Activated CD4-positive, alpha-beta memory T cell treated with anti-CD3 and anti-CD28 coated beads, Interleukin-2, amount 10 ng/mL, durations not matched to agents 7 days and 5 days (primary cell): ENCODE measurements around the gene FSIP1. TPM values are rescaled to one million over a fixed set of nuclear protein-coding genes. Genes with fewer than 3 reads are reported as not detected.

Experiments used
- CTCF ChIA-PET: fragments of 350-600 bp; sonication (Branson Sonifier 250); formaldehyde crosslinking; loops from one replicate; lab custom pipeline; 2021; ENCODE audit warnings: antibody characterized with exemption, inconsistent platforms; lab: Charles Lee
- POLR2A ChIA-PET: fragments of 350-600 bp; sonication (Branson Sonifier 250); formaldehyde crosslinking; loops from one replicate; lab custom pipeline; 2021; ENCODE audit warnings: antibody characterized with exemption; lab: Charles Lee
- DNase-seq: peaks from one replicate; pipeline ENCODE4 v3.0.0-alpha.2; 2020
- H3K27ac Mint-ChIP-seq: one replicate; pipeline ENCODE4 v1.8.0; 2021; ENCODE audit warnings: mild to moderate bottlenecking, mixed read lengths
- H3K27me3 Mint-ChIP-seq: one replicate; pipeline ENCODE4 v1.8.0; 2021; ENCODE audit warnings: mixed read lengths
- H3K36me3 Mint-ChIP-seq: one replicate; pipeline ENCODE4 v1.8.0; 2021; ENCODE audit warnings: low read depth, mixed read lengths
- H3K4me1 Mint-ChIP-seq: one replicate; pipeline ENCODE4 v1.8.0; 2021; ENCODE audit warnings: mixed read lengths
- H3K4me3 Mint-ChIP-seq: one replicate; pipeline ENCODE4 v1.8.0; 2021; ENCODE audit warnings: mild to moderate bottlenecking, mixed read lengths
- H3K9me3 Mint-ChIP-seq: one replicate; pipeline ENCODE4 v1.8.0; 2021; ENCODE audit warnings: mixed read lengths
- total RNA-seq, 2 experiments: library from RNA; stranded (reverse); gene quantifications; one replicate each; pipeline ENCODE4 v1.2.3, GENCODE V29; 2021

FSIP1 gene
- total RNA-seq, 2 experiments from 2014 or later, result 0.58 to 0.88 TPM

GRCh38 chr15:39661776-39662175 is 120.9 kb downstream of the FSIP1 start:
- H3K4me3 Mint-ChIP-seq, result no peak overlapping the region
- H3K4me1 Mint-ChIP-seq, result no peaks in the 10 kb centered on the region
- H3K27ac Mint-ChIP-seq, result no peak overlapping the region
- H3K27me3 Mint-ChIP-seq, result peaks cover 10% of the 10 kb centered on the region
- ChIA-PET POLR2A (no interaction called here), CTCF (no interaction called here)
- no peaks in the 10 kb centered on the region for H3K9me3 Mint-ChIP-seq
- DNase-seq, result no peak
- no peaks in the 10 kb centered on the region for H3K36me3 Mint-ChIP-seq

- no peak overlapping the region for H3K4me3 Mint-ChIP-seq
- peaks cover 2% of the 10 kb centered on the region for H3K27me3 Mint-ChIP-seq
- DNase-seq, result no peak
- H3K27ac Mint-ChIP-seq, result no peak overlapping the region
- H3K9me3 Mint-ChIP-seq, result no peaks in the 10 kb centered on the region
- ChIA-PET CTCF (interaction anchor here (1.0 kb wide), 1 partner anchor 26 kb away, joined by 3 read pairs; no protein-coding TSS in a partner anchor), POLR2A (no interaction called here)
- no peaks in the 10 kb centered on the region for H3K4me1 Mint-ChIP-seq
- no peaks in the 10 kb centered on the region for H3K36me3 Mint-ChIP-seq
These were observed 123.9 kb downstream of the FSIP1 start for GRCh38 chr15:39658740-39659139.

GRCh38 chr15:39657668-39658067 is 125.0 kb downstream of the FSIP1 start:
- H3K4me1 Mint-ChIP-seq, result no peaks in the 10 kb centered on the region
- no peaks in the 10 kb centered on the region for H3K9me3 Mint-ChIP-seq
- no peaks in the 10 kb centered on the region for H3K27me3 Mint-ChIP-seq
- H3K27ac Mint-ChIP-seq, result no peak overlapping the region
- ChIA-PET POLR2A (no interaction called here), CTCF (interaction anchor here (0.7 to 1.1 kb wide), 3 partner anchors 11 to 367 kb away, joined by 3 to 4 read pairs (median 3); no protein-coding TSS in a partner anchor)
- H3K4me3 Mint-ChIP-seq, result no peak overlapping the region
- no peak for DNase-seq
- H3K36me3 Mint-ChIP-seq, result no peaks in the 10 kb centered on the region

- ChIA-PET CTCF (no interaction called here), POLR2A (no interaction called here)
- Mint-ChIP-seq H3K27me3 (peaks cover 1% of the 10 kb centered on the region), H3K36me3 (no peaks in the 10 kb centered on the region), H3K9me3 (no peaks in the 10 kb centered on the region), H3K4me1 (no peaks in the 10 kb centered on the region), H3K4me3 (no peak overlapping the region), H3K27ac (no peak overlapping the region)
- no peak for DNase-seq
These were observed 125.5 kb downstream of the FSIP1 start for GRCh38 chr15:39657181-39657580.

GRCh38 chr15:39654304-39654703 is 128.3 kb downstream of the FSIP1 start:
- POLR2A ChIA-PET, result no interaction called here
- Mint-ChIP-seq H3K36me3 (no peaks in the 10 kb centered on the region), H3K27me3 (peaks cover 9% of the 10 kb centered on the region), H3K9me3 (no peaks in the 10 kb centered on the region), H3K27ac (no peak overlapping the region), H3K4me3 (no peak overlapping the region), H3K4me1 (no peaks in the 10 kb centered on the region)
- CTCF ChIA-PET, result no interaction called here
- DNase-seq, result no peak

GRCh38 chr15:39651881-39652280 is 130.8 kb downstream of the FSIP1 start:
- H3K27me3 Mint-ChIP-seq, result peaks cover 9% of the 10 kb centered on the region
- H3K9me3 Mint-ChIP-seq, result no peaks in the 10 kb centered on the region
- no peaks in the 10 kb centered on the region for H3K4me1 Mint-ChIP-seq
- ChIA-PET POLR2A (interaction anchor here (1.6 kb wide), 1 partner anchor 15 kb away, joined by 3 read pairs; no protein-coding TSS in a partner anchor), CTCF (no interaction called here)
- no peak overlapping the region for H3K4me3 Mint-ChIP-seq
- H3K36me3 Mint-ChIP-seq, result no peaks in the 10 kb centered on the region
- no peak overlapping the region for H3K27ac Mint-ChIP-seq
- no peak for DNase-seq

- no peak for DNase-seq
- H3K36me3 Mint-ChIP-seq, result no peaks in the 10 kb centered on the region
- H3K4me3 Mint-ChIP-seq, result no peak overlapping the region
- H3K27ac Mint-ChIP-seq, result no peak overlapping the region
- ChIA-PET CTCF (interaction anchor here (0.6 kb wide), 1 partner anchor 12 kb away, joined by 4 read pairs; no protein-coding TSS in a partner anchor), POLR2A (interaction anchor here (1.6 kb wide), 1 partner anchor 16 kb away, joined by 3 read pairs; no protein-coding TSS in a partner anchor)
- no peaks in the 10 kb centered on the region for H3K4me1 Mint-ChIP-seq
- H3K27me3 Mint-ChIP-seq, result peaks cover 9% of the 10 kb centered on the region
- no peaks in the 10 kb centered on the region for H3K9me3 Mint-ChIP-seq
These were observed 131.3 kb downstream of the FSIP1 start for GRCh38 chr15:39651295-39651694.

GRCh38 chr15:39649757-39650156 is 132.9 kb downstream of the FSIP1 start:
- CTCF ChIA-PET, result interaction anchor here (1.2 to 1.6 kb wide), 3 partner anchors 11 to 106 kb away, joined by 3 read pairs; no protein-coding TSS in a partner anchor
- Mint-ChIP-seq H3K4me1 (no peaks in the 10 kb centered on the region), H3K36me3 (no peaks in the 10 kb centered on the region), H3K9me3 (no peaks in the 10 kb centered on the region), H3K27me3 (peaks cover 9% of the 10 kb centered on the region), H3K27ac (no peak overlapping the region), H3K4me3 (no peak overlapping the region)
- POLR2A ChIA-PET, result interaction anchor here (2.4 kb wide), 1 partner anchor 21 kb away, joined by 7 read pairs; no protein-coding TSS in a partner anchor
- no peak for DNase-seq

GRCh38 chr15:39646425-39646824 is 136.2 kb downstream of the FSIP1 start:
- POLR2A ChIA-PET, result no interaction called here
- H3K4me1 Mint-ChIP-seq, result peaks cover 16% of the 10 kb centered on the region
- no peak for DNase-seq
- H3K27me3 Mint-ChIP-seq, result peaks cover 8% of the 10 kb centered on the region
- H3K4me3 Mint-ChIP-seq, result no peak overlapping the region
- CTCF ChIA-PET, result no interaction called here
- no peak overlapping the region for H3K27ac Mint-ChIP-seq
- H3K36me3 Mint-ChIP-seq, result no peaks in the 10 kb centered on the region
- no peaks in the 10 kb centered on the region for H3K9me3 Mint-ChIP-seq

- Mint-ChIP-seq H3K27ac (no peak overlapping the region), H3K36me3 (no peaks in the 10 kb centered on the region), H3K4me3 (no peak overlapping the region), H3K9me3 (no peaks in the 10 kb centered on the region), H3K27me3 (peaks cover 8% of the 10 kb centered on the region), H3K4me1 (peaks cover 19% of the 10 kb centered on the region)
- POLR2A ChIA-PET, result no interaction called here
- DNase-seq, result no peak
- CTCF ChIA-PET, result interaction anchor here (1.4 kb wide), 1 partner anchor 17 kb away, joined by 4 read pairs; no protein-coding TSS in a partner anchor
These were observed 136.7 kb downstream of the FSIP1 start for GRCh38 chr15:39645976-39646257.

- H3K27me3 Mint-ChIP-seq, result peaks cover 6% of the 10 kb centered on the region
- H3K4me1 Mint-ChIP-seq, result peaks cover 19% of the 10 kb centered on the region
- no peaks in the 10 kb centered on the region for H3K36me3 Mint-ChIP-seq
- no peaks in the 10 kb centered on the region for H3K9me3 Mint-ChIP-seq
- H3K4me3 Mint-ChIP-seq, result no peak overlapping the region
- no peak overlapping the region for H3K27ac Mint-ChIP-seq
- no peak for DNase-seq
- CTCF ChIA-PET, result interaction anchor here (1.2 to 1.4 kb wide), 2 partner anchors 16 to 111 kb away, joined by 4 read pairs; no protein-coding TSS in a partner anchor
- POLR2A ChIA-PET, result no interaction called here
These were observed 137.3 kb downstream of the FSIP1 start for GRCh38 chr15:39645138-39645975.

GRCh38 chr15:39644136-39644535 is 138.5 kb downstream of the FSIP1 start:
- Mint-ChIP-seq H3K4me3 (no peak overlapping the region), H3K27me3 (no peaks in the 10 kb centered on the region), H3K9me3 (no peaks in the 10 kb centered on the region), H3K27ac (no peak overlapping the region), H3K36me3 (no peaks in the 10 kb centered on the region), H3K4me1 (peaks cover 19% of the 10 kb centered on the region)
- CTCF ChIA-PET, result interaction anchor here (1.2 kb wide), 1 partner anchor 113 kb away, joined by 4 read pairs; no protein-coding TSS in a partner anchor
- POLR2A ChIA-PET, result interaction anchor here (0.9 to 2.1 kb wide), 2 partner anchors 15 to 21 kb away, joined by 5 to 6 read pairs; no protein-coding TSS in a partner anchor
- DNase-seq, result no peak

GRCh38 chr15:39643727-39644126 is 138.9 kb downstream of the FSIP1 start:
- no peak for DNase-seq
- ChIA-PET POLR2A (interaction anchor here (0.9 to 2.1 kb wide), 2 partner anchors 14 to 21 kb away, joined by 5 to 6 read pairs; no protein-coding TSS in a partner anchor), CTCF (no interaction called here)
- H3K36me3 Mint-ChIP-seq, result no peaks in the 10 kb centered on the region
- no peaks in the 10 kb centered on the region for H3K27me3 Mint-ChIP-seq
- peaks cover 19% of the 10 kb centered on the region for H3K4me1 Mint-ChIP-seq
- no peak overlapping the region for H3K4me3 Mint-ChIP-seq
- H3K27ac Mint-ChIP-seq, result no peak overlapping the region
- H3K9me3 Mint-ChIP-seq, result no peaks in the 10 kb centered on the region
